Stomach smooth muscle (tissue), 2 donors: ENCODE measurements around the gene TANC1.

ENCODE experiments used
- H3K27ac ChIP-seq: one replicate; pipeline ENCODE4 v1.7.0; 2013; ENCODE audit warnings: mild to moderate bottlenecking, low read length, inconsistent platforms
- H3K27me3 ChIP-seq, 2 donors: one replicate each; pipeline ENCODE4 v1.7.0; 2013; ENCODE audit warnings: low read length in 2 of 2; ENCODE audit not compliant: insufficient read depth in 2 of 2, control insufficient read depth in 1 of 2
- H3K36me3 ChIP-seq, 2 donors: one replicate each; pipeline ENCODE4 v1.7.0; 2013; ENCODE audit warnings: low read length in 2 of 2; ENCODE audit not compliant: control insufficient read depth in 2 of 2, insufficient read depth in 2 of 2
- H3K4me1 ChIP-seq: one replicate; pipeline ENCODE4 v1.7.0; 2013; ENCODE audit warnings: low read length; ENCODE audit not compliant: control insufficient read depth, insufficient read depth
- H3K4me3 ChIP-seq, 2 donors: one replicate each; pipeline ENCODE4 v1.7.0; 2013; ENCODE audit warnings: low read length in 2 of 2
- H3K9ac ChIP-seq, 2 donors: one replicate each; pipeline ENCODE4 v1.7.0; 2013; ENCODE audit warnings: low read length in 2 of 2, mild to moderate bottlenecking in 1 of 2
- H3K9me3 ChIP-seq, 2 donors: one replicate each; pipeline ENCODE4 v1.7.0; 2013; ENCODE audit warnings: low read length in 2 of 2; ENCODE audit not compliant: control insufficient read depth in 2 of 2
- donor health status: healthy.
- donor health status: Pancreatic carcinoma.

Gene TANC1

GRCh38 chr2:159044804-159045286 lies 76.4 kb downstream of the TANC1 start:
- Histone ChIP-seq H3K9ac (no peak overlapping the region), H3K4me1 (peaks cover 13% of the 10 kb centered on the region), H3K27me3 (no peaks in the 10 kb centered on the region), H3K36me3 (no peaks in the 10 kb centered on the region), H3K4me3 (no peak overlapping the region), H3K27ac (no peak overlapping the region), H3K9me3 (peaks cover 0 to 6% of the 10 kb centered on the region in 2 donors)

- Histone ChIP-seq H3K9me3 (peaks cover 0 to 6% of the 10 kb centered on the region in 2 donors), H3K4me3 (no peak overlapping the region), H3K9ac (no peak overlapping the region), H3K4me1 (peaks cover 13% of the 10 kb centered on the region), H3K27me3 (no peaks in the 10 kb centered on the region), H3K36me3 (no peaks in the 10 kb centered on the region), H3K27ac (no peak overlapping the region)
These were observed 77.4 kb downstream of the TANC1 start for GRCh38 chr2:159045545-159046454.

GRCh38 chr2:159046966-159047365 lies 78.5 kb downstream of the TANC1 start:
- Histone ChIP-seq H3K9ac (no peak overlapping the region), H3K27me3 (no peaks in the 10 kb centered on the region), H3K9me3 (no peaks in the 10 kb centered on the region), H3K4me1 (peaks cover 13% of the 10 kb centered on the region), H3K36me3 (no peaks in the 10 kb centered on the region), H3K4me3 (no peak overlapping the region), H3K27ac (no peak overlapping the region)

GRCh38 chr2:159050426-159050825 lies 82.0 kb downstream of the TANC1 start:
- no peaks in the 10 kb centered on the region for H3K9me3 ChIP-seq
- H3K9ac ChIP-seq, result no peak overlapping the region
- no peaks in the 10 kb centered on the region for H3K27me3 ChIP-seq
- no peak overlapping the region for H3K27ac ChIP-seq
- peaks cover 14% of the 10 kb centered on the region for H3K4me1 ChIP-seq
- H3K4me3 ChIP-seq, result no peak overlapping the region
- no peaks in the 10 kb centered on the region for H3K36me3 ChIP-seq

GRCh38 chr2:159051133-159051532 lies 82.7 kb downstream of the TANC1 start:
- Histone ChIP-seq H3K27ac (no peak overlapping the region), H3K4me3 (no peak overlapping the region), H3K9ac (no peak overlapping the region), H3K36me3 (no peaks in the 10 kb centered on the region), H3K4me1 (peaks cover 16% of the 10 kb centered on the region), H3K9me3 (no peaks in the 10 kb centered on the region), H3K27me3 (no peaks in the 10 kb centered on the region)

GRCh38 chr2:159051661-159052060 lies 83.2 kb downstream of the TANC1 start:
- Histone ChIP-seq H3K27ac (no peak overlapping the region), H3K4me1 (peaks cover 16% of the 10 kb centered on the region)

GRCh38 chr2:159052157-159052601 lies 83.7 kb downstream of the TANC1 start:
- Histone ChIP-seq H3K4me3 (no peak overlapping the region), H3K4me1 (peaks cover 12% of the 10 kb centered on the region), H3K36me3 (no peaks in the 10 kb centered on the region), H3K9me3 (no peaks in the 10 kb centered on the region), H3K9ac (no peak overlapping the region), H3K27ac (no peak overlapping the region), H3K27me3 (no peaks in the 10 kb centered on the region)

More at GRCh38 chr2:159051661-159052060, 83.2 kb downstream of the TANC1 start:
- no peak overlapping the region for H3K9ac ChIP-seq
- H3K4me3 ChIP-seq, result no peak overlapping the region
- no peaks in the 10 kb centered on the region for H3K27me3 ChIP-seq
- H3K9me3 ChIP-seq, result no peaks in the 10 kb centered on the region
- no peaks in the 10 kb centered on the region for H3K36me3 ChIP-seq

- Histone ChIP-seq H3K36me3 (no peaks in the 10 kb centered on the region), H3K4me1 (peaks cover 12% of the 10 kb centered on the region), H3K9me3 (no peaks in the 10 kb centered on the region), H3K4me3 (no peak overlapping the region), H3K9ac (no peak overlapping the region), H3K27ac (no peak overlapping the region), H3K27me3 (no peaks in the 10 kb centered on the region)
These were observed 85.0 kb downstream of the TANC1 start for GRCh38 chr2:159053161-159054031.

- no peaks in the 10 kb centered on the region for H3K9me3 ChIP-seq
- H3K9ac ChIP-seq, result no peak overlapping the region
- H3K27ac ChIP-seq, result no peak overlapping the region
- H3K36me3 ChIP-seq, result no peaks in the 10 kb centered on the region
- peaks cover 12% of the 10 kb centered on the region for H3K4me1 ChIP-seq
- H3K4me3 ChIP-seq, result no peak overlapping the region
- H3K27me3 ChIP-seq, result no peaks in the 10 kb centered on the region
These were observed 85.5 kb downstream of the TANC1 start for GRCh38 chr2:159054032-159054334.

- Histone ChIP-seq H3K27me3 (no peaks in the 10 kb centered on the region), H3K9me3 (no peaks in the 10 kb centered on the region), H3K4me3 (no peak overlapping the region), H3K4me1 (peaks cover 12% of the 10 kb centered on the region), H3K27ac (no peak overlapping the region), H3K36me3 (no peaks in the 10 kb centered on the region), H3K9ac (no peak overlapping the region)
These were observed 86.5 kb downstream of the TANC1 start for GRCh38 chr2:159054985-159055384.
